GM12801 (cell line): ENCODE results near the gene CTSH.

Experiments used
- TF ChIP-seq, protein P1 (sequence below): IDR thresholded peaks from one replicate; pipeline ENCODE4 v1.5.1; 2011; ENCODE audit warnings: control low read depth; ENCODE audit not compliant: insufficient read length; ENCODE audit errors: extremely low read depth

CTSH gene

DNA sequence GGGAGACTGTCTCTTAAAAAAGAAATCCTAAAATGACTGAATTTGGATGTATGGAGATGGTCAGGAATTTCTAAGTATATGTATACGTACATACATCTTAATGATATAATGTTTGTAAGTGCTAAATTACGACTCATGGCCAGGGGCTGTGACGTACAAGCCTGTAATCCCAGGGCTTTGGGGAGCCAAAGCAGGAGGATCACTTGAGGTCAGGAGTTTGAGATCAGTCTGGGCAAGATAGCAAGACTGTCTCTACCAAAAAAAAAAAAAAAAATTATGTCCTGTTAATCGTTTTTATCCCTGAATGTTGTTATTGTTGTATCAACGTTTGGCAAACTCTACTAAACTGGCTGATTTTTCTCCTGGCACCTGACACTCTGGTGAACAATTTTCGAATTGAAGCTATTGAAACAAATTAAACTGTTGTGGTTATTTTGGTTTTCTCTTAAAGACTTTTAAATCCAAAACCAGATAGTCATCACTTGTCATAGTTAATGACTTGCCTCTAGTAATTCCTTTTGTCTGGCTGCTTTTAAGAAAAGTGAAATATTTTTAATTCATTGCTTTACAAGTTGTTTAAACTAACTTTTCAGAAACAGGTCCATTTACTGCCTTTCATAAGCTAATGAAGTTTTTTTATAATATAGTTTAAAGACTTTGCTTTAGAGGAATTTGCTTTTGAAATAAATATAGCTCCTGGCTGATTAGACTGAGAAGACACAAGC lies 65.2 kb downstream of the CTSH start:
- TF ChIP-seq, protein P1, sequence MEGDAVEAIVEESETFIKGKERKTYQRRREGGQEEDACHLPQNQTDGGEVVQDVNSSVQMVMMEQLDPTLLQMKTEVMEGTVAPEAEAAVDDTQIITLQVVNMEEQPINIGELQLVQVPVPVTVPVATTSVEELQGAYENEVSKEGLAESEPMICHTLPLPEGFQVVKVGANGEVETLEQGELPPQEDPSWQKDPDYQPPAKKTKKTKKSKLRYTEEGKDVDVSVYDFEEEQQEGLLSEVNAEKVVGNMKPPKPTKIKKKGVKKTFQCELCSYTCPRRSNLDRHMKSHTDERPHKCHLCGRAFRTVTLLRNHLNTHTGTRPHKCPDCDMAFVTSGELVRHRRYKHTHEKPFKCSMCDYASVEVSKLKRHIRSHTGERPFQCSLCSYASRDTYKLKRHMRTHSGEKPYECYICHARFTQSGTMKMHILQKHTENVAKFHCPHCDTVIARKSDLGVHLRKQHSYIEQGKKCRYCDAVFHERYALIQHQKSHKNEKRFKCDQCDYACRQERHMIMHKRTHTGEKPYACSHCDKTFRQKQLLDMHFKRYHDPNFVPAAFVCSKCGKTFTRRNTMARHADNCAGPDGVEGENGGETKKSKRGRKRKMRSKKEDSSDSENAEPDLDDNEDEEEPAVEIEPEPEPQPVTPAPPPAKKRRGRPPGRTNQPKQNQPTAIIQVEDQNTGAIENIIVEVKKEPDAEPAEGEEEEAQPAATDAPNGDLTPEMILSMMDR, result no peak

DNA sequence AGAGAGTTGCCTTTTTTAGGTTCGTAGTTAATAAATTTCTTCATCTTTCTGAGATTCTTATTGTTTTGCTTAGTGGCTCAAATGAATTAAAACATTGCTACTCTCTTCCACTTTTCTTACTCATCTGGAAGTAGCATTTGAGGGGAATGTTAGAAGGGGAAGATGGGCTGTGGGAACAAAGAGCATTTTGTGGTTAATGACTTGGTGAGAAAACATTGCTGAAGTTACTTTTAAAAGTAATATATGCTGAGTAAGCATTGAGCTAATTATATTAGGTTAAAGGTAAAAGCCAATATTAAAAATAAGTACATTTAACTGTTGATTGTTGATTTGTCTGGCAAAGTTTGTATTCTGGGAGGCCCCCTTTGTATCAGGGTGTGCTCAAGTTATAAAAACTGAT lies 66.5 kb downstream of the CTSH start:
- TF ChIP-seq, protein P1, result no peak

DNA sequence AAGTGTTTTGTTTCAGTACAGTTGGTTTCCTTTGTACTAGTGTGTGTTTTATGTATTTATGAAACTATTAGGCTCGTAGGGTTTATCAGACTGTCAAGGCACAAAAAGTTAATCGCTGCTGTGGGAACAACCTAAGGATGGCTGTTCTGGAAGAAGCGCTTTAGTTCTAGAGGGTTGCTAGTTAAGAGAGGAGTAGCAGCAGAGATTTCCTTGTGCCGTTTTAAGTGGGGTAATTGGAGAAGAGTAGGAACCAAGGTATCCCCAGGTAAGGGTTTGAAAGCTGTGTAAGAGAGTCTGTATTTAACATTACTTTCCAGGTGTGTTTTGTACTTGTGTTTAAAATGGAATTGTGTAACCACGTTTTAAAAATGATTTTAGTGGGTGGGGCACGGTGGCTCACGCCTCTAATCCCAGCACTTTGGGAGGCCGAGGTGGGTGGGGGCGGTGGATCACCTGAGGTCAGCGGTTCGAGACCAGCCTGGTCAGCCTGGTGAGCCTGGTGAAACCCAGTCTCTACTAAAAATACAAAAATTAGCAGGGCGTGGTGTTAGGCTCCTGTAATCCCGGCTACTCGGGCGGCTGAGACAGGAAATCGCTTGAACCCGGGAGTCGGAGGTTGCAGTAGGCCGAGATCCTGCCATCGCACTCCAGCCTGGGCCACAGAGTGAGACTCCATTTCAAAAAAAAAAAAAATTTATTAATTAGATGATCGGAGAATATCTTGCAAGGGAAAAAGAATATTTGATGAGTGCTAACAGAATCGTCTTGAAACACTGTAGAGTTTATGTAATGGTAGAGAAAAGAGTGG lies 69.5 kb downstream of the CTSH start:
- TF ChIP-seq, protein P1, result no peak

DNA sequence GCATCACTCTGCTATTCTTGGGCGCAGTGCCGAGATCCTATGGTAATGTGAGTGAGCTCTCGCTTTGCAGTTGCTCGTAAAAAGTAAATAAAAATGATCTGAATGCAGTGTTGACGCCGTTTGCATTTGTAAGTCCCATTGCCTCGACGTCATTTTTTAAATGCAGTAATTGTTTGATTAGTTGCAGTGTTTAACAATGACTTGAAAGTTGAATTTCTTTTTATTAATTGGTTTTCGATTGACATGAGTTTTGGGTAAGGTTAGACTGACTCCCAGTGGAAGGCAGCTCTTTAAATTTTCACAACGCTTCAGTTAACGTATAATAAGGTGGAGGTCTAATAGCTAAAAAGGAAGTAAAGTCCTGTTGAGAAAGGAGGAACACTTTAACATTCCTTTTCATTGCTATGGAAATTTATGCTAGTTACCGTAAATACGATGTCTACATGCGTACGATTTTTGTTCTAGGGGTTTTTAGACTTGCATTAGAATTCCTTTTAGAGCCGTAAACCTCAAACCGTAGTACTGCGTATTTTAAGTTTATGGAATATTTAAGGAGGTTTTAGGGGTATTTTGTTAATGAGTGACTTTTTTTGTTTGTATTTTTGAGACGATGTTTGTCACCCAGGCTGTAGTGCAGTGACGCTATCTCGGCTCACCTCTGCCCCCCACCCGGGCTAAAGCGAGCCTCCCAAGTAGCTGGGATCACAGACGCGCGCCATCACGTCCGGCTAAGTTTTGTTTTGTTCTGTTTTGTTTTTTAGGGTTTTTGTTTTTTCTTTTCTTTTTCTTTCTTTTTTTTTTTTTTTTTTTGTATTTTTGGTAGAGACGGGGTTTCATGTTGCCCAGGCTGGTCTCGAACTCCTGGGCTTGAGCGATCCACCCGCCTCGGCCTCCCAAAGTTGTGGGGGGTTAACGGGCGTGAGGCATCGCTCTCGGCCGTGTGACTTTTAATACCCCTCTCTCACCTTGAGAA lies 70.8 kb downstream of the CTSH start:
- TF ChIP-seq, protein P1, result no peak

DNA sequence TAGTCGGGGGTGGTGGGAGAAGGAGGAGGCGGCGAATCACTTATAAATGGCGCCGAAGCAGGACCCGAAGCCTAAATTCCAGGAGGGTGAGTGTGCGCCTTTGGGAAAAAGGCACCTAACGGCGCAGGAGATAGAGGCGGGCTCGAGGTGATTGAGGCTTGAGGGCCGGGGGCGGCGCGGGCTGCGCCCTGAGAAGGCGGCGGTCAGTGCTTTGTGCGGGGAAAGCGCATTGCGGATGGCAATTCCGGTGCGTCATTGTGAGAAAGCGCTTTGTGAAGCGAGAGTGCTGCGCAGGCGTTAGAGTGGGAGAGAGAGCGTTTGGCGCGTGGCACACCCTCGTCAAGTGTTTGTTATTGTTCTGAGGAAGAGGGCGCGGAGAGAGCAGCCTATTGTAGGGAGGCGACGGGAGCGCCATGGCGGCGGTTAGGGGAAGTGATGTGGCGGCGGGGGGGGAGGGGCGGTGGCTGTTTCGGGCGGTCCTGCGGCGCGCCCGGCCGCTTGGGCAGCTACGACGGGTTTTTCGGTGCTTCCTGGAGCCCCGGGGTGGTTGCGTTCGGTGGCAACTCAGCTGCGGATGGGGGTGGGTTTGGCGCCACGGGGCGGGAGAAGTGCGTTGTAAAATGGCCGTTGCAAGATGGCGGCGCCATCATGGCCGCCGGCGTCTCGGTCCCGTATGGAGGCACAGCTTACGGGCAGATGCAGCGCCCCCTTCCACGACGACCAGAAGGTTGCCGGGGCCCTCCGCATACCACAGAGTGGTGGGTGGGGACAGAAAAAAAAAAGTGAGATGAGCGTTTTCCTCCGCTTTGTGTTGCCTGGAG lies 71.7 kb downstream of the CTSH start:
- TF ChIP-seq, protein P1, result no peak

DNA sequence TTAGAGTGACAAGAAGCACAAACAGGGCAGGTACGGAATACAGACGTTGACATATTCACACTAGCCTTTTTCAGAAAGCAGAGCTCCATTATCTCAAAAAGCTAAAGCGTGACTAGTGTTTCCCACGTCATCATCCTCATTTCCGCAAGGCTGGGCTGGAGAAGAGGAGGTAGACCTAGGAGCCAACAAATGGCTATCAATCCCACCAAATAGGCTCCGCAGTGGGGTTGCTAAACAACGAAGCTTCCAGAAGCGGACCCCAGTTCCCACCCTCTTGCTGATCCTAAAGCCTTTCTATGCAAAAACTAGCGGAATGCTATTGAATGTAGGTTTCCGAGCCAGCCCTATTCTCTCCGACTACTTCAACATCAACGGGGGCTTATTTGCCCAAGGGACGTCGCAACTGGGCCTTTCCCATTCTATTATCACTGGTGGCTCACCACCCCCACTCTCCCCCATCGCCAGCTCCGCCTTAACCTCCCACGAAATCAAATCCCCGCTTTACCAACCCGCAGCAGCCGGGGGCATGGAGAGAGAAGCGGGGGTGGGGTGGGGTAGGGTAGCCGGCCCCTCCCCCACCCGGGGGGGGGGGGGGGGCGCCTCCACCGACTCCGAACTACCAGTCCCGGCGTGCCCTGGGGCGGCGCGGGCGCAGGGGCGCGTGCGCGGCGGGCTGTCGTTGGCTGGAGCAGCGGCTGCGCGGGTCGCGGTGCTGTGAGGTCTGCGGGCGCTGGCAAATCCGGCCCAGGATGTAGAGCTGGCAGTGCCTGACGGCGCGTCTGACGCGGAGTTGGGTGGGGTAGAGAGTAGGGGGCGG lies 72.5 kb downstream of the CTSH start, which contains the start of gene MORF4L1:
MORF4L1 (plus strand) TSS at position 736 of the 817 bp plus-strand sequence. CDS start 128 bp downstream, outside the sequence.
- TF ChIP-seq, protein P1, result no peak
